ENCODE measurements around the gene FOSB.

DNA sequence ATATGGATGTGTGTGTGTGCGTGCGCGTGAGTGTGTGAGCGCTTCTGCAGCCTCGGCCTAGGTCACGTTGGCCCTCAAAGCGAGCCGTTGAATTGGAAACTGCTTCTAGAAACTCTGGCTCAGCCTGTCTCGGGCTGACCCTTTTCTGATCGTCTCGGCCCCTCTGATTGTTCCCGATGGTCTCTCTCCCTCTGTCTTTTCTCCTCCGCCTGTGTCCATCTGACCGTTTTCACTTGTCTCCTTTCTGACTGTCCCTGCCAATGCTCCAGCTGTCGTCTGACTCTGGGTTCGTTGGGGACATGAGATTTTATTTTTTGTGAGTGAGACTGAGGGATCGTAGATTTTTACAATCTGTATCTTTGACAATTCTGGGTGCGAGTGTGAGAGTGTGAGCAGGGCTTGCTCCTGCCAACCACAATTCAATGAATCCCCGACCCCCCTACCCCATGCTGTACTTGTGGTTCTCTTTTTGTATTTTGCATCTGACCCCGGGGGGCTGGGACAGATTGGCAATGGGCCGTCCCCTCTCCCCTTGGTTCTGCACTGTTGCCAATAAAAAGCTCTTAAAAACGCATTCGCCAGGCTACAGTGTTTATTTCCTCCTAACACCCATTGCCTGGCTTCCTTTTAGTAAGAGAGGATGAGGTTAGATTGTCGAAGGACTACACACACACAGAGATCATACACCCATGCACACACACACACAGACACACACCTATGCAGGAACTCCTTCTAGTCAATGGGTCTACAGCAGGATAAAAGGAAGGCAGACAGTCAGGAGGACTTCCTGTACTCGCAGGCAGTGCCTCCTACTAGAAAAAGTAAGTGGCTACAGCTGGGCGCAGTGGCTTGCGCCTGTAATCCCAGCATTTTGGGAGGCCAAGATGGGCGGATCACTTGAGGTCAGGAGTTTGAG is 7.1 kb downstream of the FOSB start:
- TF ChIP-seq ZNF311 (CRISPR knock-in tag; IDR thresholded peaks at IDR 0.05) (no peak), ZNF121 (CRISPR knock-in tag; conservative IDR thresholded peaks at IDR 0.05) (no peak), NCOA1 (IDR thresholded peaks at IDR 0.05; ENCODE audit: low read depth) (no peak), SETDB1 (IDR thresholded peaks at IDR 0.05; ENCODE audit: low read length) (no peak), CEBPB (tag; IDR thresholded peaks at IDR 0.05) (no peak), NRF1 (conservative IDR thresholded peaks at IDR 0.05 in 1 of 2, IDR thresholded peaks at IDR 0.05 in 1 of 2) (no peak)
- TF ChIP-seq, protein P1, sequence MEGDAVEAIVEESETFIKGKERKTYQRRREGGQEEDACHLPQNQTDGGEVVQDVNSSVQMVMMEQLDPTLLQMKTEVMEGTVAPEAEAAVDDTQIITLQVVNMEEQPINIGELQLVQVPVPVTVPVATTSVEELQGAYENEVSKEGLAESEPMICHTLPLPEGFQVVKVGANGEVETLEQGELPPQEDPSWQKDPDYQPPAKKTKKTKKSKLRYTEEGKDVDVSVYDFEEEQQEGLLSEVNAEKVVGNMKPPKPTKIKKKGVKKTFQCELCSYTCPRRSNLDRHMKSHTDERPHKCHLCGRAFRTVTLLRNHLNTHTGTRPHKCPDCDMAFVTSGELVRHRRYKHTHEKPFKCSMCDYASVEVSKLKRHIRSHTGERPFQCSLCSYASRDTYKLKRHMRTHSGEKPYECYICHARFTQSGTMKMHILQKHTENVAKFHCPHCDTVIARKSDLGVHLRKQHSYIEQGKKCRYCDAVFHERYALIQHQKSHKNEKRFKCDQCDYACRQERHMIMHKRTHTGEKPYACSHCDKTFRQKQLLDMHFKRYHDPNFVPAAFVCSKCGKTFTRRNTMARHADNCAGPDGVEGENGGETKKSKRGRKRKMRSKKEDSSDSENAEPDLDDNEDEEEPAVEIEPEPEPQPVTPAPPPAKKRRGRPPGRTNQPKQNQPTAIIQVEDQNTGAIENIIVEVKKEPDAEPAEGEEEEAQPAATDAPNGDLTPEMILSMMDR (IDR thresholded peaks at IDR 0.05 in 2 of 3, conservative IDR thresholded peaks at IDR 0.05 in 1 of 3; ENCODE audit: insufficient read depth in 2 of 3, low read depth in 1 of 3, low read length in 3 of 3): no peak
- TF ChIP-seq, protein P2, sequence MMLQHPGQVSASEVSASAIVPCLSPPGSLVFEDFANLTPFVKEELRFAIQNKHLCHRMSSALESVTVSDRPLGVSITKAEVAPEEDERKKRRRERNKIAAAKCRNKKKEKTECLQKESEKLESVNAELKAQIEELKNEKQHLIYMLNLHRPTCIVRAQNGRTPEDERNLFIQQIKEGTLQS (IDR thresholded peaks at IDR 0.05): no peak
- TF ChIP-seq, protein P2 (CRISPR knock-in tag; conservative IDR thresholded peaks at IDR 0.05): no peak
